ENCODE results near the gene MGA. TPM values are rescaled to one million over a fixed set of nuclear protein-coding genes. Genes with fewer than 3 reads are reported as not detected.
"Not testable (repeated sequence)": the region's sequence is repeated elsewhere in the genome, so short reads cannot be mapped to it uniquely, and the experiment has no call there.

MGA gene
- total and polyA plus RNA-seq, 2 donors (not counting 3 experiments of a cell fraction or from before 2014, with no cell fraction given), result 4.1 to 36.5 TPM

GRCh38 chr15:41727143-41727542 lies 66.9 kb downstream of the MGA start:
- Histone ChIP-seq H3K79me2 (ENCODE audit: control insufficient read depth, insufficient read depth, low read length) (no peaks in the 10 kb centered on the region), H3K4me1 (ENCODE audit: control insufficient read depth, extremely low read depth, insufficient read depth, low read length) (no peaks in the 10 kb centered on the region), H3K9ac (replicated peaks; ENCODE audit: extremely low read depth, insufficient read depth, low read length) (no peak overlapping the region), H3K27me3 (ENCODE audit: control insufficient read depth in 2 of 2, insufficient read depth in 2 of 2, low read length in 2 of 2) (no peaks in the 10 kb centered on the region), H3K4me2 (ENCODE audit: insufficient read depth, low read length) (no peak overlapping the region), H3K9me3 (replicated peaks; ENCODE audit: control insufficient read depth, insufficient read depth, low read length) (no peaks in the 10 kb centered on the region), H3K9me1 (replicated peaks; ENCODE audit: control insufficient read depth, extremely low read depth, insufficient read depth, low read length) (no peaks in the 10 kb centered on the region), H3K4me3 (replicated peaks in 1 of 3; ENCODE audit: insufficient read depth in 1 of 3, low read depth in 1 of 3, low read length in 3 of 3) (no peak overlapping the region), H4K20me1 (replicated peaks; ENCODE audit: control insufficient read depth, extremely low read depth, insufficient read depth, low read length) (no peaks in the 10 kb centered on the region), H3K27ac (ENCODE audit: insufficient read depth, low read depth, low read length) (no peak overlapping the region), H3K36me3 (ENCODE audit: control insufficient read depth in 2 of 2, extremely low read depth in 1 of 2, insufficient read depth in 2 of 2, low read length in 2 of 2) (no peaks in the 10 kb centered on the region), H2AFZ (ENCODE audit: low read depth, low read length) (no peak overlapping the region)
- ChIA-PET POLR2A (interaction anchor here (0.6 kb wide), 1 partner anchor 75 kb away, joined by 4 read pairs; no protein-coding TSS in a partner anchor), CTCF (interaction anchor here (1.3 kb wide), 1 partner anchor 10 kb away, joined by 3 read pairs; no protein-coding TSS in a partner anchor)
- no TSS peak for BruUV-seq (replicated peaks)
- intact Hi-C loops (cut with micrococcal nuclease), result no loop called here
- TF ChIP-seq JUN (IDR thresholded peaks at IDR 0.05; ENCODE audit: borderline replicate concordance, insufficient read depth, insufficient read length, low read depth) (no peak), MYC (IDR thresholded peaks at IDR 0.05; ENCODE audit: low read depth, low read length) (no peak), POLR2AphosphoS5 (IDR thresholded peaks at IDR 0.05; ENCODE audit: insufficient read depth, low read depth, low read length) (no peak), EZH2 (IDR thresholded peaks at IDR 0.05; ENCODE audit: borderline replicate concordance, low read depth, low read length, severe bottlenecking) (no peak), POLR2A (IDR thresholded peaks at IDR 0.05; ENCODE audit: low read depth, low read length) (no peak), GATA2 (IDR thresholded peaks at IDR 0.05; ENCODE audit: insufficient read depth, insufficient read length, low read depth, low read length) (no peak), FOS (IDR thresholded peaks at IDR 0.05; ENCODE audit: borderline replicate concordance, insufficient read depth, low read length) (no peak), MAX (IDR thresholded peaks at IDR 0.05; ENCODE audit: insufficient read depth, insufficient read length) (no peak)
- TF ChIP-seq, protein P1, sequence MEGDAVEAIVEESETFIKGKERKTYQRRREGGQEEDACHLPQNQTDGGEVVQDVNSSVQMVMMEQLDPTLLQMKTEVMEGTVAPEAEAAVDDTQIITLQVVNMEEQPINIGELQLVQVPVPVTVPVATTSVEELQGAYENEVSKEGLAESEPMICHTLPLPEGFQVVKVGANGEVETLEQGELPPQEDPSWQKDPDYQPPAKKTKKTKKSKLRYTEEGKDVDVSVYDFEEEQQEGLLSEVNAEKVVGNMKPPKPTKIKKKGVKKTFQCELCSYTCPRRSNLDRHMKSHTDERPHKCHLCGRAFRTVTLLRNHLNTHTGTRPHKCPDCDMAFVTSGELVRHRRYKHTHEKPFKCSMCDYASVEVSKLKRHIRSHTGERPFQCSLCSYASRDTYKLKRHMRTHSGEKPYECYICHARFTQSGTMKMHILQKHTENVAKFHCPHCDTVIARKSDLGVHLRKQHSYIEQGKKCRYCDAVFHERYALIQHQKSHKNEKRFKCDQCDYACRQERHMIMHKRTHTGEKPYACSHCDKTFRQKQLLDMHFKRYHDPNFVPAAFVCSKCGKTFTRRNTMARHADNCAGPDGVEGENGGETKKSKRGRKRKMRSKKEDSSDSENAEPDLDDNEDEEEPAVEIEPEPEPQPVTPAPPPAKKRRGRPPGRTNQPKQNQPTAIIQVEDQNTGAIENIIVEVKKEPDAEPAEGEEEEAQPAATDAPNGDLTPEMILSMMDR (IDR thresholded peaks at IDR 0.05; ENCODE audit: extremely low read depth in 1 of 2, insufficient read depth in 1 of 2, low read depth in 1 of 2, low read length in 2 of 2), result no peak
- dilution Hi-C loops (cut with MboI; ENCODE audit: extremely low pct_ligation_motif_present, low sequenced_read_pairs), result no loop called here
- DNase-seq (ENCODE audit: low read depth, low spot score) (no peak), FAIRE-seq (no peak)

- intact Hi-C loops (cut with micrococcal nuclease); FAIRE-seq; H3K27ac ChIP-seq (ENCODE audit: insufficient read depth, low read depth, low read length); DNase-seq (ENCODE audit: low read depth, low spot score); H3K79me2 ChIP-seq (ENCODE audit: control insufficient read depth, insufficient read depth, low read length); dilution Hi-C loops (cut with MboI; ENCODE audit: extremely low pct_ligation_motif_present, low sequenced_read_pairs); H3K27me3 ChIP-seq (ENCODE audit: control insufficient read depth in 2 of 2, insufficient read depth in 2 of 2, low read length in 2 of 2); H3K9me3 ChIP-seq (replicated peaks; ENCODE audit: control insufficient read depth, insufficient read depth, low read length); H3K4me2 ChIP-seq (ENCODE audit: insufficient read depth, low read length); H3K9me1 ChIP-seq (replicated peaks; ENCODE audit: control insufficient read depth, extremely low read depth, insufficient read depth, low read length); H3K36me3 ChIP-seq (ENCODE audit: control insufficient read depth in 2 of 2, extremely low read depth in 1 of 2, insufficient read depth in 2 of 2, low read length in 2 of 2); H3K4me1 ChIP-seq (ENCODE audit: control insufficient read depth, extremely low read depth, insufficient read depth, low read length); BruUV-seq (replicated peaks); H2AFZ ChIP-seq (ENCODE audit: low read depth, low read length); H4K20me1 ChIP-seq (replicated peaks; ENCODE audit: control insufficient read depth, extremely low read depth, insufficient read depth, low read length); H3K9ac ChIP-seq (replicated peaks; ENCODE audit: extremely low read depth, insufficient read depth, low read length); POLR2A ChIA-PET; H3K4me3 ChIP-seq (replicated peaks in 1 of 3; ENCODE audit: insufficient read depth in 1 of 3, low read depth in 1 of 3, low read length in 3 of 3): not testable (repeated sequence)
- CTCF ChIA-PET, result interaction anchor here (1.3 kb wide), 1 partner anchor 11 kb away, joined by 3 read pairs; no protein-coding TSS in a partner anchor
Observed at GRCh38 chr15:41728061-41728460, 67.9 kb downstream of the MGA start.

All from endothelial cell of umbilical vein (primary cell).